ENCODE results near the gene AGO1.
"Not testable (repeated sequence)": the region's sequence is repeated elsewhere in the genome, so short reads cannot be mapped to it uniquely, and the experiment has no call there.

AGO1 gene

GRCh38 chr1:35964277-35964676 is 81.3 kb downstream of the AGO1 start:
- not testable (repeated sequence) for H3K4me3 ChIP-seq (ENCODE audit: low read depth, low read length)

- H3K4me3 ChIP-seq (ENCODE audit: low read depth, low read length): no peak overlapping the region
Measured at GRCh38 chr1:35968396-35968795, 85.4 kb downstream of the AGO1 start.

- no peak overlapping the region for H3K4me3 ChIP-seq (ENCODE audit: low read depth, low read length)
Measured at GRCh38 chr1:35971601-35972000, 88.6 kb downstream of the AGO1 start.

GRCh38 chr1:35972631-35973030 is 89.6 kb downstream of the AGO1 start:
- not testable (repeated sequence) for H3K4me3 ChIP-seq (ENCODE audit: low read depth, low read length)

- H3K4me3 ChIP-seq (ENCODE audit: low read depth, low read length): no peak overlapping the region
Measured at GRCh38 chr1:35980090-35980489, 97.1 kb downstream of the AGO1 start.

Measured in iPS-11a (cell line).